Heart left ventricle (tissue), 16 donors: ENCODE data around the gene HPSE2. TPM values are rescaled to one million over a fixed set of nuclear protein-coding genes. Genes with fewer than 3 reads are reported as not detected.
A peak's percentile ranks its signal among the peaks of the same experiment; 100 is the strongest.

Source experiments
- ATAC-seq, 4 donors: fragments of 200-7000 bp; cut with Tn5 transposase; one replicate each; pipeline ENCODE4 v1.9.1; 2020 to 2022; ENCODE audit warnings: moderate library complexity in 4 of 4, mild to moderate bottlenecking in 3 of 4, moderate number of reproducible peaks in 1 of 4
- DNase-seq, 5 donors: peaks; one replicate each; pipeline ENCODE4 v3.0.0-alpha.2; 2020
- H3K27ac ChIP-seq, 12 donors: fragments of 200-600 bp; sonication (generic) in 4 of 12; one replicate each; pipeline versions ENCODE4 v1.5.0 to v1.8.0; 2016 to 2022; ENCODE audit warnings: mild to moderate bottlenecking in 2 of 12
- H3K27me3 ChIP-seq, 9 donors: fragments of 200-600 bp; sonication (generic) in 2 of 9; one replicate each; pipeline versions ENCODE4 v1.5.1 to v1.8.0; 2016 to 2022; ENCODE audit warnings: mild to moderate bottlenecking in 3 of 9
- H3K36me3 ChIP-seq, 9 donors: fragments of 200-600 bp; sonication (generic) in 2 of 9; one replicate each; pipeline versions ENCODE4 v1.5.0 to v1.8.0; 2018 to 2022; ENCODE audit warnings: mild to moderate bottlenecking in 2 of 9
- H3K4me1 ChIP-seq, 12 donors: fragments of 200-600 bp; sonication (generic) in 4 of 12; one replicate each; pipeline versions ENCODE4 v1.5.0 to v1.8.0; 2016 to 2022; ENCODE audit warnings: mild to moderate bottlenecking in 3 of 12
- H3K4me3 ChIP-seq, 12 donors: fragments of 200-600 bp; sonication (generic) in 4 of 12; one replicate each; pipeline versions ENCODE4 v1.5.0 to v1.8.0; 2017 to 2022; ENCODE audit warnings: mild to moderate bottlenecking in 9 of 12, moderate library complexity in 4 of 12
- H3K9me3 ChIP-seq, 12 donors: fragments of 200-600 bp; sonication (generic) in 4 of 12; one replicate each; pipeline versions ENCODE4 v1.5.0 to v1.8.0; 2016 to 2022; ENCODE audit warnings: mild to moderate bottlenecking in 1 of 12
- POLR2A ChIP-seq, 2 donors: fragments of 450-650 bp; IDR thresholded peaks; one replicate each; pipeline ENCODE4 v1.6.1; 2017; ENCODE audit warnings: antibody characterized with exemption in 2 of 2, mild to moderate bottlenecking in 2 of 2, moderate library complexity in 2 of 2
- WGBS, 4 donors: extraction: QIAGEN DNeasy Blood & Tissue Kit in 2 of 4; methylation state at CpG; one replicate each; pipeline versions ENCODE4 v1.1.5 to v1.1.7; 2013 to 2018; 5-methylcytosine and 5-hydroxymethylcytosine counted together
- intact Hi-C, 10 donors: fragments of 100-400 bp; cut with DNase I; formaldehyde crosslinking; loops; one replicate each; pipeline versions ENCODE4 v1.11.1 to v1.14.2; 2022
- polyA plus RNA-seq, 2 donors: library from polyadenylated mRNA; stranded (reverse); fragments of 200-250 nt; gene quantifications; one replicate each; pipeline ENCODE4 v1.2.3, GENCODE V29; 2013
- total RNA-seq, 9 donors: library from RNA; depleted of rRNA in 2 of 9; stranded (reverse); fragments of >200 nt in 2 of 9; fragmentation: NEBNext Ultra II Directional in 3 of 9; extraction: Animal tissue kit (Norgen Biotek cat#: 25700) in 3 of 9; gene quantifications; one replicate each; pipeline versions ENCODE4 v1.1.0 to v1.2.4, GENCODE V29; 2016 to 2023
- TF ChIP-seq, protein P1 (sequence below), 12 donors: fragments of 200-600 bp; sonication (generic) in 4 of 12; IDR thresholded peaks; one replicate each; pipeline versions ENCODE4 v1.5.0 to v1.8.0; 2018 to 2022; ENCODE audit warnings: antibody characterized with exemption in 12 of 12, mild to moderate bottlenecking in 5 of 12
- donor health status: ischemic (EF 13 %, LVEDD 7.1; RV severe dilation, severe dysfunction).
- donor health status: healthy with polysubstance abuse.
- donor health status: DM: no; HTN: yes; CAD: no.
- donor health status: DM: no; HTN: no; CAD: no.
- donor health status: ischemic (EF 25% LVEDD 6.9; RV normal size, moderate dysfunction).
- donor health status: ischemic (EF 25% LVEDD 5.7; RV mildly dilated, moderate dysfunction).
- donor health status: healthy.
- donor health status: DM: yes; HTN: yes; CAD: no.
- donor health status: ischemic (EF 35%, LVEDD 5.7; RV mildly dilated, moderate dysfunction).
- donor health status: nonischemic (EF 11% LVEDD 7.7; RV severe dilation, severe dysfunction).
- donor health status: DM: yes; HTN: yes; CAD: no.
- donor health status: PGD.
- donor health status: ischemic (EF 29% LVEDD 5.4; RV normal size, mild dysfunction).
- donor health status: nonischemic (EF 23%, LVEDD 6.1; RV moderate dilation, normal function).

The HPSE2 gene
- total and polyA plus RNA-seq, 11 donors, result 0.06 to 0.18 (median 0.12) TPM; not detected in 3

GRCh38 chr10:98720551-98720950, 515.1 kb downstream of the HPSE2 start:
- Histone ChIP-seq H3K27me3 (no peaks in the 10 kb centered on the region), H3K27ac (no peak overlapping the region), H3K4me1 (no peaks in the 10 kb centered on the region), H3K4me3 (no peak overlapping the region), H3K36me3 (no peaks in the 10 kb centered on the region), H3K9me3 (peaks cover 0 to 3% (median 0%) of the 10 kb centered on the region in 12 donors)
- TF ChIP-seq POLR2A (IDR thresholded peaks at IDR 0.05), result no peak
- TF ChIP-seq, protein P1, sequence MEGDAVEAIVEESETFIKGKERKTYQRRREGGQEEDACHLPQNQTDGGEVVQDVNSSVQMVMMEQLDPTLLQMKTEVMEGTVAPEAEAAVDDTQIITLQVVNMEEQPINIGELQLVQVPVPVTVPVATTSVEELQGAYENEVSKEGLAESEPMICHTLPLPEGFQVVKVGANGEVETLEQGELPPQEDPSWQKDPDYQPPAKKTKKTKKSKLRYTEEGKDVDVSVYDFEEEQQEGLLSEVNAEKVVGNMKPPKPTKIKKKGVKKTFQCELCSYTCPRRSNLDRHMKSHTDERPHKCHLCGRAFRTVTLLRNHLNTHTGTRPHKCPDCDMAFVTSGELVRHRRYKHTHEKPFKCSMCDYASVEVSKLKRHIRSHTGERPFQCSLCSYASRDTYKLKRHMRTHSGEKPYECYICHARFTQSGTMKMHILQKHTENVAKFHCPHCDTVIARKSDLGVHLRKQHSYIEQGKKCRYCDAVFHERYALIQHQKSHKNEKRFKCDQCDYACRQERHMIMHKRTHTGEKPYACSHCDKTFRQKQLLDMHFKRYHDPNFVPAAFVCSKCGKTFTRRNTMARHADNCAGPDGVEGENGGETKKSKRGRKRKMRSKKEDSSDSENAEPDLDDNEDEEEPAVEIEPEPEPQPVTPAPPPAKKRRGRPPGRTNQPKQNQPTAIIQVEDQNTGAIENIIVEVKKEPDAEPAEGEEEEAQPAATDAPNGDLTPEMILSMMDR (IDR thresholded peaks at IDR 0.05), result no peak
- ATAC-seq (no peak), DNase-seq (no peak)
- 76 to 82% (median 78%) methylated on average over 1 of the region's 1 CpG for WGBS, 4 donors
- intact Hi-C loops, result no loop called here

GRCh38 chr10:98713586-98713985, 522.1 kb downstream of the HPSE2 start:
- 84 to 92% (median 89%) methylated on average over 1 of the region's 1 CpG for WGBS, 4 donors
- Histone ChIP-seq H3K4me3 (no peak overlapping the region), H3K27me3 (no peaks in the 10 kb centered on the region), H3K9me3 (no peaks in the 10 kb centered on the region), H3K36me3 (no peaks in the 10 kb centered on the region), H3K27ac (no peak overlapping the region), H3K4me1 (no peaks in the 10 kb centered on the region)
- intact Hi-C loops, result no loop called here
- ATAC-seq (no peak), DNase-seq (no peak)
- TF ChIP-seq, protein P1 (IDR thresholded peaks at IDR 0.05), result no peak
- no peak for TF ChIP-seq POLR2A (IDR thresholded peaks at IDR 0.05)

GRCh38 chr10:98696516-98696915, 539.1 kb downstream of the HPSE2 start:
- Histone ChIP-seq H3K27ac (no peak overlapping the region), H3K27me3 (no peaks in the 10 kb centered on the region), H3K4me3 (no peak overlapping the region), H3K4me1 (peaks cover 0 to 8% (median 0%) of the 10 kb centered on the region in 12 donors), H3K9me3 (no peaks in the 10 kb centered on the region), H3K36me3 (no peaks in the 10 kb centered on the region)
- no peak for DNase-seq
- intact Hi-C loops, result no loop called here
- 57 to 79% (median 70%) methylated on average over 5 of the region's 5 CpGs for WGBS, 4 donors
- no peak for ATAC-seq
- no peak for TF ChIP-seq POLR2A (IDR thresholded peaks at IDR 0.05)
- TF ChIP-seq, protein P1 (IDR thresholded peaks at IDR 0.05), result no peak

GRCh38 chr10:98694883-98695282, 540.8 kb downstream of the HPSE2 start:
- intact Hi-C loops, result no loop called here
- DNase-seq, result no peak
- ATAC-seq, result peak in 1 of 4 donors; percentile 80
- H3K4me1 ChIP-seq, result peaks cover 0 to 8% (median 0%) of the 10 kb centered on the region in 12 donors
- H3K36me3 ChIP-seq, result no peaks in the 10 kb centered on the region
- H3K9me3 ChIP-seq, result no peaks in the 10 kb centered on the region
- H3K27me3 ChIP-seq, result no peaks in the 10 kb centered on the region
- TF ChIP-seq POLR2A (IDR thresholded peaks at IDR 0.05), result no peak
- TF ChIP-seq, protein P1 (IDR thresholded peaks at IDR 0.05), result no peak
- H3K27ac ChIP-seq, result peak overlapping the region in 4 of 12 donors; percentile 38 to 61 (median 54)
- H3K4me3 ChIP-seq, result no peak overlapping the region
